SK-N-SH (cell line): ENCODE measurements around the gene MAD1L1. TPM values are rescaled to one million over a fixed set of nuclear protein-coding genes. Genes with fewer than 3 reads are reported as not detected.

Experiments used
- CTCF ChIA-PET: fragments of 300-600, 350-600 bp; formaldehyde crosslinking; extraction: SDS; loops from one replicate; lab custom pipeline; 2021; lab: Yijun Ruan, JAX
- POLR2A ChIA-PET: fragments of 350-600 bp; sonication (Branson Sonifier 250); formaldehyde crosslinking; extraction: SDS; loops from one replicate; lab custom pipeline; 2020; ENCODE audit warnings: antibody characterized with exemption, inconsistent platforms; lab: Yijun Ruan, JAX
- DNase-seq: peaks from one replicate; pipeline ENCODE4 v3.0.0; 2012
- H2AFZ ChIP-seq: fragments of 200-600 bp; sonication (generic); 2 replicates; pipeline ENCODE4 v1.8.1; 2016; ENCODE audit warnings: antibody characterized with exemption, mild to moderate bottlenecking, low read depth
- H3F3A ChIP-seq: fragments of 200-600 bp; sonication (generic); replicated peaks from 2 replicates; pipeline ENCODE3; 2016; ENCODE audit warnings: antibody characterized with exemption, mild to moderate bottlenecking; ENCODE audit not compliant: insufficient read depth
- H3K27ac ChIP-seq, 2 experiments: fragments of 200-500 bp in 1 of 2; fragments of 200-600 bp in 1 of 2; sonication (Bioruptor generic) in 1 of 2; sonication (generic), shearing (Covaris generic) in 1 of 2; 2 replicates each; pipeline versions ENCODE4 v1.5.1 to v1.6.1; 2014 to 2016; ENCODE audit warnings: low read depth in 2 of 2, inconsistent platforms in 1 of 2, low read length in 1 of 2, mild to moderate bottlenecking in 1 of 2, mixed read lengths in 1 of 2
- H3K27me3 ChIP-seq: fragments of 200-600 bp; sonication (generic), shearing (Covaris generic); 2 replicates; pipeline ENCODE4 v1.6.1; 2016; ENCODE audit warnings: mixed run types; ENCODE audit not compliant: insufficient read depth
- H3K36me3 ChIP-seq, 2 experiments: fragments of 200-500 bp in 1 of 2; fragments of 200-600 bp in 1 of 2; sonication (Bioruptor generic) in 1 of 2; sonication (generic) in 1 of 2; replicated peaks in 1 of 2; 2 replicates each; pipeline versions ENCODE3 to v1.5.1; 2014 to 2016; ENCODE audit warnings: low read length in 1 of 2, mild to moderate bottlenecking in 1 of 2; ENCODE audit not compliant: insufficient read depth in 2 of 2, control insufficient read depth in 1 of 2
- H3K4me1 ChIP-seq, 2 experiments: fragments of 200-500 bp in 1 of 2; fragments of 200-600 bp in 1 of 2; sonication (Bioruptor generic) in 1 of 2; sonication (generic), shearing (Covaris generic) in 1 of 2; 2 replicates each; pipeline versions ENCODE4 v1.5.1 to v1.6.1; 2014 to 2016; ENCODE audit warnings: low read depth in 1 of 2, low read length in 1 of 2, mixed run types in 1 of 2; ENCODE audit not compliant: insufficient read depth in 2 of 2, control insufficient read depth in 1 of 2
- H3K4me2 ChIP-seq: fragments of 200-600 bp; sonication (generic), shearing (Covaris generic); 2 replicates; pipeline ENCODE4 v1.6.1; 2017; ENCODE audit warnings: mixed run types
- H3K4me3 ChIP-seq, 2 experiments: fragments of 200-500 bp in 1 of 2; fragments of 200-600 bp in 1 of 2; sonication (Bioruptor generic) in 1 of 2; sonication (generic), shearing (Covaris generic) in 1 of 2; 2 replicates each; pipeline versions ENCODE4 v1.5.1 to v1.8.1; 2014 to 2016; ENCODE audit warnings: low read depth in 2 of 2, inconsistent platforms in 1 of 2, low read length in 1 of 2, mild to moderate bottlenecking in 1 of 2, mixed read lengths in 1 of 2, moderate library complexity in 1 of 2
- H3K79me2 ChIP-seq: fragments of 200-600 bp; sonication (generic); 2 replicates; pipeline ENCODE4 v1.8.1; 2017; ENCODE audit warnings: mild to moderate bottlenecking; ENCODE audit not compliant: insufficient read depth
- H3K9ac ChIP-seq: fragments of 200-600 bp; sonication (generic); 2 replicates; pipeline ENCODE4 v1.6.1; 2017; ENCODE audit warnings: mixed run types
- H3K9me2 ChIP-seq: fragments of 200-600 bp; sonication (generic); 2 replicates; pipeline ENCODE4 v1.6.1; 2017; ENCODE audit warnings: mixed run types
- H3K9me3 ChIP-seq: fragments of 200-600 bp; sonication (generic); 2 replicates; pipeline ENCODE4 v1.6.1; 2017; ENCODE audit warnings: mixed run types, mild to moderate bottlenecking, moderate library complexity
- H4K20me1 ChIP-seq: fragments of 200-600 bp; sonication (generic); 2 replicates; pipeline ENCODE4 v1.6.1; 2017; ENCODE audit warnings: mild to moderate bottlenecking, mixed run types; ENCODE audit not compliant: insufficient read depth
- EZH2phosphoT487 ChIP-seq: fragments of 200-600 bp; sonication (generic); IDR thresholded peaks from 2 replicates; pipeline ENCODE4 v1.6.1; 2017; ENCODE audit warnings: low read depth, mixed run types, mild to moderate bottlenecking, antibody characterized with exemption, moderate library complexity, borderline replicate concordance
- FOSL2 ChIP-seq: IDR thresholded peaks from 2 replicates; pipeline ENCODE4 v1.4.0; 2012; ENCODE audit warnings: low read depth, mild to moderate bottlenecking, moderate library complexity, borderline replicate concordance
- FOXJ3 ChIP-seq: sonication (generic); formaldehyde crosslinking; IDR thresholded peaks from 2 replicates; pipeline ENCODE4 v1.5.1; 2020; ENCODE audit warnings: mild to moderate bottlenecking, missing genetic modification reagents
- GABPA ChIP-seq: IDR thresholded peaks from 2 replicates; pipeline ENCODE4 v1.4.0; 2012; ENCODE audit warnings: low read depth, mild to moderate bottlenecking
- GATA2 ChIP-seq: sonication (generic); formaldehyde crosslinking; IDR thresholded peaks from 2 replicates; pipeline ENCODE4 v1.5.0; 2020; ENCODE audit warnings: mild to moderate bottlenecking, missing genetic modification reagents
- MEF2A ChIP-seq: IDR thresholded peaks from 2 replicates; pipeline ENCODE4 v1.4.0; 2012; ENCODE audit warnings: low read depth, borderline replicate concordance
- NFIC ChIP-seq: IDR thresholded peaks from 2 replicates; pipeline ENCODE4 v1.4.0; 2012; ENCODE audit warnings: borderline replicate concordance
- RAD21 ChIP-seq: IDR thresholded peaks from 2 replicates; pipeline ENCODE4 v1.6.1; 2012; ENCODE audit warnings: mild to moderate bottlenecking, low read length
- RXRA ChIP-seq: IDR thresholded peaks from 2 replicates; pipeline ENCODE4 v1.4.0; 2012; ENCODE audit warnings: low read depth, mild to moderate bottlenecking, borderline replicate concordance
- WGBS: methylation state at CpG from one replicate; pipeline ENCODE4 v1.1.6; 2017; ENCODE audit warnings: low lambda C conversion rate; 5-methylcytosine and 5-hydroxymethylcytosine counted together
- polyA plus RNA-seq, 3 experiments: library from polyadenylated mRNA; depleted of rRNA; stranded (reverse); fragments of >200 nt; gene quantifications; 2 replicates each; pipeline ENCODE4 v1.2.3, GENCODE V29; 2012
- TF ChIP-seq, protein P1 (sequence below): IDR thresholded peaks from 2 replicates; pipeline ENCODE4 v1.4.0; 2012; ENCODE audit warnings: low read depth, borderline replicate concordance
- TF ChIP-seq, protein P2 (sequence below): IDR thresholded peaks from 2 replicates; pipeline ENCODE4 v1.4.0; 2012; ENCODE audit warnings: low read depth, borderline replicate concordance
- TF ChIP-seq, protein P3 (sequence below): fragments of 150-350 bp; IDR thresholded peaks from 2 replicates; pipeline ENCODE4 v1.6.1; 2017; ENCODE audit warnings: antibody characterized with exemption, low read length, low read depth, borderline replicate concordance
- TF ChIP-seq, protein P4 (sequence below): fragments of 200-600 bp; sonication (generic); IDR thresholded peaks from 2 replicates; pipeline ENCODE4 v1.6.1; 2017; ENCODE audit warnings: antibody characterized with exemption, mild to moderate bottlenecking, moderate library complexity
- TF ChIP-seq, protein P5 (sequence below): IDR thresholded peaks from 2 replicates; pipeline ENCODE4; 2012

The MAD1L1 gene
- polyA plus RNA-seq, 1 of the 3 experiments (the other 2 are of a cell fraction) = 46.2 TPM

DNA sequence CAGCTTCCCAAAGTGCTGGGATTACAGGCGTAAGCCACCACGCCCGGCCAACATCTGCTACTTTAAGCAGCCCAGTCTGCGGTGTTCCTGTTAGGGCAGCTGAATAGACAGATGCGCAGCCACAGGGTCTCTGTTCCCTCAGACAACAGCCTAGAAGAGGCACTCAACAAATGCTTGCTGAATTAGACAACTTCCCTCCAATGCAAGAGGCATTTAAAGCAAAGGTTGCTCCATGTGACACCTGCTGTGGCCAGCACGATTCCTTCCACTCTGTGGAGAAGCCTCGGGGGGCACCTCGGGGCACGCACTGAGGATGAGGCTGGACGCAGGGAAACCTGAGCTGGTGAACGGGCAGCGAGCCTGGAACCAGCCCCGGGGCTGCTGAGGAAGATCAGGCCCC lies 237.8 kb downstream of the MAD1L1 start:
- no peaks in the 10 kb centered on the region for H3K79me2 ChIP-seq
- no peaks in the 10 kb centered on the region for H3K9me2 ChIP-seq
- no peaks in the 10 kb centered on the region for H3K9me3 ChIP-seq
- no peaks in the 10 kb centered on the region for H4K20me1 ChIP-seq
- no peak overlapping the region for H2AFZ ChIP-seq
- H3K4me1 ChIP-seq = peaks cover 0 to 38% of the 10 kb centered on the region in 2 experiments; a peak in 1 of 4 replicates
- WGBS = 98% methylated on average over 13 of the region's 13 CpGs
- H3K27me3 ChIP-seq = no peaks in the 10 kb centered on the region
- no peak overlapping the region for H3K4me2 ChIP-seq
- no peaks in the 10 kb centered on the region for H3F3A ChIP-seq
- CTCF ChIA-PET = interaction anchor here (1.1 to 1.7 kb wide), 4 partner anchors 11 to 416 kb away, joined by 3 to 5 read pairs (median 4); no protein-coding TSS in a partner anchor
- H3K36me3 ChIP-seq = no peaks in the 10 kb centered on the region
- DNase-seq = no peak
- POLR2A ChIA-PET = no interaction called here
- TF ChIP-seq, protein P1, sequence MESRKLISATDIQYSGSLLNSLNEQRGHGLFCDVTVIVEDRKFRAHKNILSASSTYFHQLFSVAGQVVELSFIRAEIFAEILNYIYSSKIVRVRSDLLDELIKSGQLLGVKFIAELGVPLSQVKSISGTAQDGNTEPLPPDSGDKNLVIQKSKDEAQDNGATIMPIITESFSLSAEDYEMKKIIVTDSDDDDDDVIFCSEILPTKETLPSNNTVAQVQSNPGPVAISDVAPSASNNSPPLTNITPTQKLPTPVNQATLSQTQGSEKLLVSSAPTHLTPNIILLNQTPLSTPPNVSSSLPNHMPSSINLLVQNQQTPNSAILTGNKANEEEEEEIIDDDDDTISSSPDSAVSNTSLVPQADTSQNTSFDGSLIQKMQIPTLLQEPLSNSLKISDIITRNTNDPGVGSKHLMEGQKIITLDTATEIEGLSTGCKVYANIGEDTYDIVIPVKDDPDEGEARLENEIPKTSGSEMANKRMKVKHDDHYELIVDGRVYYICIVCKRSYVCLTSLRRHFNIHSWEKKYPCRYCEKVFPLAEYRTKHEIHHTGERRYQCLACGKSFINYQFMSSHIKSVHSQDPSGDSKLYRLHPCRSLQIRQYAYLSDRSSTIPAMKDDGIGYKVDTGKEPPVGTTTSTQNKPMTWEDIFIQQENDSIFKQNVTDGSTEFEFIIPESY = no peak
- TF ChIP-seq EZH2phosphoT487 (no peak), RAD21 (no peak), GABPA (no peak), FOXJ3 (CRISPR knock-in tag) (no peak)
- TF ChIP-seq, protein P2, sequence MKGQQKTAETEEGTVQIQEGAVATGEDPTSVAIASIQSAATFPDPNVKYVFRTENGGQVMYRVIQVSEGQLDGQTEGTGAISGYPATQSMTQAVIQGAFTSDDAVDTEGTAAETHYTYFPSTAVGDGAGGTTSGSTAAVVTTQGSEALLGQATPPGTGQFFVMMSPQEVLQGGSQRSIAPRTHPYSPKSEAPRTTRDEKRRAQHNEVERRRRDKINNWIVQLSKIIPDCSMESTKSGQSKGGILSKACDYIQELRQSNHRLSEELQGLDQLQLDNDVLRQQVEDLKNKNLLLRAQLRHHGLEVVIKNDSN = no peak
- TF ChIP-seq, all 33 proteins: peak for 0
- no peak overlapping the region for H3K9ac ChIP-seq
- no peak overlapping the region for H3K27ac ChIP-seq
- H3K4me3 ChIP-seq = no peak overlapping the region

- DNase-seq = no peak
- Histone ChIP-seq H3K27ac (peak overlapping the region in 1 of 2 experiments; percentile 8; a peak in 1 of 4 replicates), H3K79me2 (no peaks in the 10 kb centered on the region), H3K4me2 (no peak overlapping the region), H3K36me3 (no peaks in the 10 kb centered on the region), H2AFZ (no peak overlapping the region), H3K4me1 (peaks cover 0 to 44% of the 10 kb centered on the region in 2 experiments; a peak in 1 of 4 replicates), H4K20me1 (no peaks in the 10 kb centered on the region), H3K4me3 (no peak overlapping the region), H3K9ac (no peak overlapping the region), H3K9me3 (no peaks in the 10 kb centered on the region), H3F3A (no peaks in the 10 kb centered on the region), H3K27me3 (no peaks in the 10 kb centered on the region), H3K9me2 (no peaks in the 10 kb centered on the region)
- WGBS = 82% methylated on average over 25 of the region's 27 CpGs
- TF ChIP-seq, protein P3, sequence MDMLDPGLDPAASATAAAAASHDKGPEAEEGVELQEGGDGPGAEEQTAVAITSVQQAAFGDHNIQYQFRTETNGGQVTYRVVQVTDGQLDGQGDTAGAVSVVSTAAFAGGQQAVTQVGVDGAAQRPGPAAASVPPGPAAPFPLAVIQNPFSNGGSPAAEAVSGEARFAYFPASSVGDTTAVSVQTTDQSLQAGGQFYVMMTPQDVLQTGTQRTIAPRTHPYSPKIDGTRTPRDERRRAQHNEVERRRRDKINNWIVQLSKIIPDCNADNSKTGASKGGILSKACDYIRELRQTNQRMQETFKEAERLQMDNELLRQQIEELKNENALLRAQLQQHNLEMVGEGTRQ = no peak
- TF ChIP-seq NFIC (no peak), FOSL2 (no peak), RXRA (no peak), MEF2A (no peak), GATA2 (CRISPR knock-in tag) (no peak)
- TF ChIP-seq, protein P4, sequence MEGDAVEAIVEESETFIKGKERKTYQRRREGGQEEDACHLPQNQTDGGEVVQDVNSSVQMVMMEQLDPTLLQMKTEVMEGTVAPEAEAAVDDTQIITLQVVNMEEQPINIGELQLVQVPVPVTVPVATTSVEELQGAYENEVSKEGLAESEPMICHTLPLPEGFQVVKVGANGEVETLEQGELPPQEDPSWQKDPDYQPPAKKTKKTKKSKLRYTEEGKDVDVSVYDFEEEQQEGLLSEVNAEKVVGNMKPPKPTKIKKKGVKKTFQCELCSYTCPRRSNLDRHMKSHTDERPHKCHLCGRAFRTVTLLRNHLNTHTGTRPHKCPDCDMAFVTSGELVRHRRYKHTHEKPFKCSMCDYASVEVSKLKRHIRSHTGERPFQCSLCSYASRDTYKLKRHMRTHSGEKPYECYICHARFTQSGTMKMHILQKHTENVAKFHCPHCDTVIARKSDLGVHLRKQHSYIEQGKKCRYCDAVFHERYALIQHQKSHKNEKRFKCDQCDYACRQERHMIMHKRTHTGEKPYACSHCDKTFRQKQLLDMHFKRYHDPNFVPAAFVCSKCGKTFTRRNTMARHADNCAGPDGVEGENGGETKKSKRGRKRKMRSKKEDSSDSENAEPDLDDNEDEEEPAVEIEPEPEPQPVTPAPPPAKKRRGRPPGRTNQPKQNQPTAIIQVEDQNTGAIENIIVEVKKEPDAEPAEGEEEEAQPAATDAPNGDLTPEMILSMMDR = no peak
- TF ChIP-seq, protein P5, sequence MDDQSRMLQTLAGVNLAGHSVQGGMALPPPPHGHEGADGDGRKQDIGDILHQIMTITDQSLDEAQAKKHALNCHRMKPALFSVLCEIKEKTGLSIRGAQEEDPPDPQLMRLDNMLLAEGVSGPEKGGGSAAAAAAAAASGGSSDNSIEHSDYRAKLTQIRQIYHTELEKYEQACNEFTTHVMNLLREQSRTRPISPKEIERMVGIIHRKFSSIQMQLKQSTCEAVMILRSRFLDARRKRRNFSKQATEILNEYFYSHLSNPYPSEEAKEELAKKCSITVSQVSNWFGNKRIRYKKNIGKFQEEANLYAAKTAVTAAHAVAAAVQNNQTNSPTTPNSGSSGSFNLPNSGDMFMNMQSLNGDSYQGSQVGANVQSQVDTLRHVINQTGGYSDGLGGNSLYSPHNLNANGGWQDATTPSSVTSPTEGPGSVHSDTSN = no peak
- POLR2A ChIA-PET = no interaction called here
- CTCF ChIA-PET = interaction anchor here (1.0 to 1.7 kb wide), 3 partner anchors 9 to 72 kb away, joined by 3 to 5 read pairs (median 5); no protein-coding TSS in a partner anchor
These were observed 238.7 kb downstream of the MAD1L1 start for GRCh38 chr7:1993776-1994740.
